ENCODE data around the gene MMP24.

DNA sequence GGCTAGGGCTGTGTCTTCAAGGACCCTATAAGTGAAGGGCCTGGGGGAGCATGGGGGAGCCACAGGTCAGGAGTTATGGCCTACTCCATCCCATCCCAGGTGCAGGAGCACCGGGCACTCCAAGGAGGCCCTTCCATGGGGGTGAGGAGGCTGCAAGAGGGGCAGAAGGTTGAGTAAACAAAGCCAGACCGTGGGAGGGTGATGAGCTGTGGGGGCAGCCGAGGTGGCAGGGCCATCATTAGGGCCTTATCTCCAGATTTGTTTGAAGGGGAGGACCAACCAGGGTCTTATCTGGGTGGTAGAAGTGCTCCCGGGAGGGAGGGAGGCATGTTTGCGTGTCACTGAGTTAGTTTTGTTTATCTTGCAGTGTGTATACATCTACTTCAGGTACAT, 67.8 kb downstream of the MMP24 start:
- TF ChIP-seq POLR2A (IDR thresholded peaks at IDR 0.05; ENCODE audit: low read length) (no peak), GATA1 (IDR thresholded peaks at IDR 0.05; ENCODE audit: low read depth, low read length) (no peak)
